Smooth muscle cell (in vitro differentiated cells): ENCODE data around the gene LRRN1. TPM values are rescaled to one million over a fixed set of nuclear protein-coding genes. Genes with fewer than 3 reads are reported as not detected.

Experiments used
- DNase-seq: peaks from one replicate; lab custom pipeline; 2025; ENCODE audit not compliant: unreplicated experiment; lab: John Stamatoyannopoulos, UW
- H2AFZ ChIP-seq: fragments of 200-600 bp; sonication (generic); 2 replicates; pipeline ENCODE4 v1.6.0; 2016; ENCODE audit warnings: antibody characterized with exemption, low read depth, mild to moderate bottlenecking
- H3F3A ChIP-seq: fragments of 200-600 bp; sonication (generic); 2 replicates; pipeline ENCODE4 v1.6.0; 2017; ENCODE audit warnings: antibody characterized with exemption, low read depth
- H3K27ac ChIP-seq: fragments of 200-600 bp; sonication (generic); 2 replicates; pipeline ENCODE4 v1.5.1; 2016; ENCODE audit warnings: low read depth, mild to moderate bottlenecking
- H3K27me3 ChIP-seq: fragments of 200-600 bp; sonication (generic); 2 replicates; pipeline ENCODE4 v1.6.1; 2016; ENCODE audit warnings: low read depth, mild to moderate bottlenecking
- H3K36me3 ChIP-seq: fragments of 200-600 bp; sonication (generic); 2 replicates; pipeline ENCODE4 v1.5.1; 2016; ENCODE audit warnings: low read depth
- H3K4me1 ChIP-seq: fragments of 200-600 bp; sonication (generic); 2 replicates; pipeline ENCODE4 v1.5.1; 2016; ENCODE audit warnings: low read depth
- H3K4me2 ChIP-seq: fragments of 200-600 bp; sonication (generic); 2 replicates; pipeline ENCODE4 v1.6.0; 2016; ENCODE audit warnings: mild to moderate bottlenecking
- H3K4me3 ChIP-seq: fragments of 200-600 bp; sonication (generic); 2 replicates; pipeline ENCODE4 v1.5.1; 2016; ENCODE audit warnings: mild to moderate bottlenecking
- H3K79me2 ChIP-seq: fragments of 200-600 bp; sonication (generic); 2 replicates; pipeline ENCODE4 v1.6.0; 2016; ENCODE audit warnings: low read depth, mild to moderate bottlenecking
- H3K9ac ChIP-seq: fragments of 200-600 bp; sonication (generic); 2 replicates; pipeline ENCODE4 v1.6.0; 2016; ENCODE audit warnings: low read depth
- H3K9me3 ChIP-seq: fragments of 200-600 bp; sonication (generic); replicated peaks from 2 replicates; pipeline ENCODE4 v1.5.1; 2016; ENCODE audit warnings: low read depth
- H4K20me1 ChIP-seq: fragments of 200-600 bp; sonication (generic); 2 replicates; pipeline ENCODE4 v1.6.0; 2016; ENCODE audit warnings: low read depth
- WGBS: methylation state at CpG from one replicate; pipeline ENCODE4 v1.1.7; 2016; ENCODE audit warnings: low lambda C conversion rate; 5-methylcytosine and 5-hydroxymethylcytosine counted together
- polyA plus RNA-seq: library from polyadenylated mRNA; unstranded; fragments of >200 nt; fragmentation: Nextera tagmentation; extraction: Ambion mirVana; gene quantifications from 2 replicates; pipeline ENCODE4 v1.2.1, GENCODE V29; 2016
- total RNA-seq: library from RNA; depleted of rRNA; stranded (reverse); fragments of >200 nt; gene quantifications from 2 replicates; pipeline ENCODE4 v1.2.3, GENCODE V29; 2014
- TF ChIP-seq, protein P1 (sequence below): fragments of 200-600 bp; sonication (generic); IDR thresholded peaks from 2 replicates; pipeline ENCODE4 v1.5.1; 2017; ENCODE audit warnings: borderline replicate concordance, mild to moderate bottlenecking, antibody characterized with exemption; ENCODE audit not compliant: insufficient read depth, poor library complexity, severe bottlenecking

The LRRN1 gene
- total and polyA plus RNA-seq, 2 experiments from 2014 or later = 8.5 to 17.0 TPM

GRCh38 chr3:3853544-3853943 lies 54.3 kb downstream of the LRRN1 start:
- no peaks in the 10 kb centered on the region for H3K9me3 ChIP-seq
- no peak overlapping the region for H3K4me2 ChIP-seq
- no peaks in the 10 kb centered on the region for H4K20me1 ChIP-seq
- DNase-seq = no peak
- no peaks in the 10 kb centered on the region for H3F3A ChIP-seq
- peaks cover 24% of the 10 kb centered on the region for H3K4me1 ChIP-seq
- TF ChIP-seq, protein P1, sequence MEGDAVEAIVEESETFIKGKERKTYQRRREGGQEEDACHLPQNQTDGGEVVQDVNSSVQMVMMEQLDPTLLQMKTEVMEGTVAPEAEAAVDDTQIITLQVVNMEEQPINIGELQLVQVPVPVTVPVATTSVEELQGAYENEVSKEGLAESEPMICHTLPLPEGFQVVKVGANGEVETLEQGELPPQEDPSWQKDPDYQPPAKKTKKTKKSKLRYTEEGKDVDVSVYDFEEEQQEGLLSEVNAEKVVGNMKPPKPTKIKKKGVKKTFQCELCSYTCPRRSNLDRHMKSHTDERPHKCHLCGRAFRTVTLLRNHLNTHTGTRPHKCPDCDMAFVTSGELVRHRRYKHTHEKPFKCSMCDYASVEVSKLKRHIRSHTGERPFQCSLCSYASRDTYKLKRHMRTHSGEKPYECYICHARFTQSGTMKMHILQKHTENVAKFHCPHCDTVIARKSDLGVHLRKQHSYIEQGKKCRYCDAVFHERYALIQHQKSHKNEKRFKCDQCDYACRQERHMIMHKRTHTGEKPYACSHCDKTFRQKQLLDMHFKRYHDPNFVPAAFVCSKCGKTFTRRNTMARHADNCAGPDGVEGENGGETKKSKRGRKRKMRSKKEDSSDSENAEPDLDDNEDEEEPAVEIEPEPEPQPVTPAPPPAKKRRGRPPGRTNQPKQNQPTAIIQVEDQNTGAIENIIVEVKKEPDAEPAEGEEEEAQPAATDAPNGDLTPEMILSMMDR = no peak
- no peaks in the 10 kb centered on the region for H3K79me2 ChIP-seq
- no peak overlapping the region for H3K27ac ChIP-seq
- H3K9ac ChIP-seq = no peak overlapping the region
- H3K4me3 ChIP-seq = no peak overlapping the region
- H2AFZ ChIP-seq = no peak overlapping the region
- no peaks in the 10 kb centered on the region for H3K27me3 ChIP-seq
- H3K36me3 ChIP-seq = no peaks in the 10 kb centered on the region
- 63% methylated on average over 1 of the region's 1 CpG for WGBS

GRCh38 chr3:3855056-3855455 lies 55.8 kb downstream of the LRRN1 start:
- no peak overlapping the region for H2AFZ ChIP-seq
- no peak overlapping the region for H3K4me3 ChIP-seq
- H3K36me3 ChIP-seq = no peaks in the 10 kb centered on the region
- no peak for DNase-seq
- H3K4me2 ChIP-seq = no peak overlapping the region
- no peaks in the 10 kb centered on the region for H3K27me3 ChIP-seq
- no peaks in the 10 kb centered on the region for H3F3A ChIP-seq
- no peaks in the 10 kb centered on the region for H4K20me1 ChIP-seq
- peaks cover 13% of the 10 kb centered on the region for H3K4me1 ChIP-seq
- H3K79me2 ChIP-seq = no peaks in the 10 kb centered on the region
- TF ChIP-seq, protein P1 = no peak
- H3K9me3 ChIP-seq = no peaks in the 10 kb centered on the region
- no peak overlapping the region for H3K27ac ChIP-seq
- H3K9ac ChIP-seq = no peak overlapping the region

DNA sequence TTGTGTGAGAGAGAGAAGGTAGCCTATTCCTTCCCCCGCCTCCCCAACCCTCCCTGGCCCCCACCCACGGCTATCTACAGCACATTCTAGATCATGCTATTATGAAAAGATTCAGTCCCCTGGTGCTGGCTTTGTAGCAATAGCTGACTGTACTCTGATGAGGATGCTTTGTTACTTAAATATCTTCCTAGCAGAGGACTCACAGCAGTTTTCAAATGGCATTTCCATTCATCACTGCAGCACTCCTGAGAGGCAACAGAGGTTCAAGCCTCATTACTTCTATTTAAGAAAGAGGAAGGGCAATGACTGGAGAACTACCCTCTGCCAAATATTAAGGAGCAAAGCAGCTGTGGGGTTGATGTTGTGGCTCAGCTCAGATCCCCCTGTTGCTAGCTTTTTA lies 61.0 kb downstream of the LRRN1 start:
- H3K4me2 ChIP-seq = no peak overlapping the region
- no peaks in the 10 kb centered on the region for H3F3A ChIP-seq
- no peaks in the 10 kb centered on the region for H3K27me3 ChIP-seq
- H3K79me2 ChIP-seq = no peaks in the 10 kb centered on the region
- no peaks in the 10 kb centered on the region for H3K9me3 ChIP-seq
- H3K27ac ChIP-seq = no peak overlapping the region
- no peaks in the 10 kb centered on the region for H3K4me1 ChIP-seq
- H3K4me3 ChIP-seq = no peak overlapping the region
- no peak for DNase-seq
- H4K20me1 ChIP-seq = no peaks in the 10 kb centered on the region
- no peak overlapping the region for H3K9ac ChIP-seq
- no peak overlapping the region for H2AFZ ChIP-seq
- no peaks in the 10 kb centered on the region for H3K36me3 ChIP-seq
- TF ChIP-seq, protein P1 = no peak
- WGBS = 79% methylated on average over 2 of the region's 2 CpGs

DNA sequence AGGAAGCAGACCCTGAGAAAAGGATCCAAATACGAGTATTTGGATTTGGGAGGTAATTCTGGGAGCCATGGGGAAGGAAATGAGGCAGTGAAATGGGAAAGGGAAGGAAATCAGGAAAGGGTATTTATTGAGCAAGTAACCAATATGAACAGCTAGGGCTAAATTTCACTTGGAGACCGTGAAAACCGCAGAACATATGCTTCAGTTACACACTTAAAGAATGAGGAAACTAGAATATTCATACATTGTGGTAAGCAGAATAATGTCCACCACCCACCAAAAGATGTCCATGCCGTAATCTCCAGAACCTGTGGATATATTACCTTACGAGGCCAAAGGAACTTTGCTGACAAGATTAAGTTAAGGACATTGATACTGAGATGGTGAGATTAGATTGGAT lies 63.3 kb downstream of the LRRN1 start:
- no peaks in the 10 kb centered on the region for H3K79me2 ChIP-seq
- no peak overlapping the region for H2AFZ ChIP-seq
- H3F3A ChIP-seq = no peaks in the 10 kb centered on the region
- no peak overlapping the region for H3K27ac ChIP-seq
- H4K20me1 ChIP-seq = no peaks in the 10 kb centered on the region
- no peak overlapping the region for H3K4me2 ChIP-seq
- H3K4me3 ChIP-seq = no peak overlapping the region
- H3K9ac ChIP-seq = no peak overlapping the region
- no peak for DNase-seq
- WGBS = 94% methylated on average over 5 of the region's 5 CpGs
- no peaks in the 10 kb centered on the region for H3K4me1 ChIP-seq
- TF ChIP-seq, protein P1 = no peak
- no peaks in the 10 kb centered on the region for H3K36me3 ChIP-seq
- H3K27me3 ChIP-seq = no peaks in the 10 kb centered on the region
- no peaks in the 10 kb centered on the region for H3K9me3 ChIP-seq
